ENCODE measurements around the gene BRME1. TPM values are rescaled to one million over a fixed set of nuclear protein-coding genes. Genes with fewer than 3 reads are reported as not detected.
A peak's percentile ranks its signal among the peaks of the same experiment; 100 is the strongest.

Gene BRME1
- total RNA-seq, 1 experiment from 2014 or later: 13.9 TPM

DNA sequence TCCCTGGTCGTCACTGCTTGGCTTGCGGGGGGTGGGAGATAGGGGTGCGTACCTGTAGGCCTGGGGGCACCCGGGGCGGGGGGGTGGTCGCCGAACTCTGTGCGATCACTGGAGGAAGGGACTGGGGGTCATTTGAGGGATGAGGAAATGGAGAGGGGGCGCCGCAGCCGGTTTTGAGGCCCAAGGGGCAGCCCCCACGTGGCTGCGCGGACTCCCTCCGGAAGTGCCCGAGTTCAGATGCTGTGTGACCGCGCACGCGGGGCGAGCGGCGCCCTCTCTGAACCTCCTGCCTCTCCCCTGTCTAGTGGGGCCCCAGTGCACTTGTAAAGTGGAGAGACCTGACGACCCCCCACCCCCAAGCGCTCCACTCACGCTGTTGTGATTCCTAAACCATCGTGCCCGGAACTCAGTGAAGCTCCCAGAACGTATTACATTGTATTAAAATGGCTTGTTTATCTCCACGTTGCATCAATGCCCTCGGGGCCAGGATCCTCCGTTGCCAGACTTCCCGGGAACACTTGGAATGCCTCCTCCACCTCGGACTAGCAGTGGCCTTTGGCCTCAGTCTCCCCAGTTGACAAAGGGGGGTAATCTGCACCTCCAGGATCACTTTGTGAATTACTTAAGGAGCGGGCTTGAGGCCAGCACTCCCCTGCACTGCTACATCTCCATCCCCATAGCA lies 31.9 kb downstream of the BRME1 start:
- 0 out of 2 replicates have a peak overlapping the region, but pooled peaks have one; percentile 21 for H3K4me2 ChIP-seq
- H3K4me3 ChIP-seq: no peak overlapping the region
- H3F3A ChIP-seq (ENCODE audit: insufficient read depth, low read depth): peaks cover 32% of the 10 kb centered on the region; the same call in 1 of the 2 replicates
- no peaks in the 10 kb centered on the region for H4K20me1 ChIP-seq (ENCODE audit: insufficient read depth)
- H3K9me2 ChIP-seq (ENCODE audit: insufficient read depth): no peaks in the 10 kb centered on the region
- no peaks in the 10 kb centered on the region for H3K9me3 ChIP-seq (ENCODE audit: insufficient read depth, low read depth)
- peak in 1 of 2 experiments; percentile 18 for DNase-seq
- H3K4me1 ChIP-seq (replicated peaks; ENCODE audit: insufficient read depth): peaks cover 9% of the 10 kb centered on the region; the same call in 1 of the 2 replicates
- no peaks in the 10 kb centered on the region for H3K27me3 ChIP-seq (ENCODE audit: insufficient read depth, low read depth)
- TF ChIP-seq EZH2 (IDR thresholded peaks at IDR 0.05; ENCODE audit: low read depth): no peak
- TF ChIP-seq, protein P1, sequence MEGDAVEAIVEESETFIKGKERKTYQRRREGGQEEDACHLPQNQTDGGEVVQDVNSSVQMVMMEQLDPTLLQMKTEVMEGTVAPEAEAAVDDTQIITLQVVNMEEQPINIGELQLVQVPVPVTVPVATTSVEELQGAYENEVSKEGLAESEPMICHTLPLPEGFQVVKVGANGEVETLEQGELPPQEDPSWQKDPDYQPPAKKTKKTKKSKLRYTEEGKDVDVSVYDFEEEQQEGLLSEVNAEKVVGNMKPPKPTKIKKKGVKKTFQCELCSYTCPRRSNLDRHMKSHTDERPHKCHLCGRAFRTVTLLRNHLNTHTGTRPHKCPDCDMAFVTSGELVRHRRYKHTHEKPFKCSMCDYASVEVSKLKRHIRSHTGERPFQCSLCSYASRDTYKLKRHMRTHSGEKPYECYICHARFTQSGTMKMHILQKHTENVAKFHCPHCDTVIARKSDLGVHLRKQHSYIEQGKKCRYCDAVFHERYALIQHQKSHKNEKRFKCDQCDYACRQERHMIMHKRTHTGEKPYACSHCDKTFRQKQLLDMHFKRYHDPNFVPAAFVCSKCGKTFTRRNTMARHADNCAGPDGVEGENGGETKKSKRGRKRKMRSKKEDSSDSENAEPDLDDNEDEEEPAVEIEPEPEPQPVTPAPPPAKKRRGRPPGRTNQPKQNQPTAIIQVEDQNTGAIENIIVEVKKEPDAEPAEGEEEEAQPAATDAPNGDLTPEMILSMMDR (conservative IDR thresholded peaks at IDR 0.05): no peak
- H3K36me3 ChIP-seq (ENCODE audit: low read depth): no peaks in the 10 kb centered on the region
- H3K27ac ChIP-seq: no peak overlapping the region
- no TSS peak for BruUV-seq (replicated peaks)
- ChIA-PET CTCF (no interaction called here), POLR2A (ENCODE audit: unreplicated experiment) (no interaction called here)
- H3K79me2 ChIP-seq (ENCODE audit: low read depth): no peaks in the 10 kb centered on the region
- H2AFZ ChIP-seq: no peak overlapping the region
- intact Hi-C loops (cut with micrococcal nuclease; ENCODE audit: unreplicated experiment): no loop called here

- H3K36me3 ChIP-seq (ENCODE audit: low read depth): no peaks in the 10 kb centered on the region
- peaks cover 43% of the 10 kb centered on the region; the same call in 1 of the 2 replicates for H3F3A ChIP-seq (ENCODE audit: insufficient read depth, low read depth)
- H2AFZ ChIP-seq: peak overlapping the region; percentile 89
- no peaks in the 10 kb centered on the region for H3K79me2 ChIP-seq (ENCODE audit: low read depth)
- BruUV-seq (replicated peaks): TSS peak; percentile 57
- ChIA-PET CTCF (interaction anchor here (0.5 to 1.0 kb wide), 9 partner anchors 14 to 422 kb away, joined by 3 to 23 read pairs (median 7); partner anchors contain the start of gene MRI1), POLR2A (ENCODE audit: unreplicated experiment) (interaction anchor here (0.6 to 0.9 kb wide), 4 partner anchors 25 to 264 kb away, joined by 3 to 4 read pairs (median 4); partner anchors contain the start of gene ASF1B)
- H3K4me1 ChIP-seq (replicated peaks; ENCODE audit: insufficient read depth): peaks cover 9% of the 10 kb centered on the region; the same call in 1 of the 2 replicates
- peak overlapping the region; percentile 65 for H3K4me3 ChIP-seq
- no peaks in the 10 kb centered on the region for H4K20me1 ChIP-seq (ENCODE audit: insufficient read depth)
- H3K9me2 ChIP-seq (ENCODE audit: insufficient read depth): no peaks in the 10 kb centered on the region
- no peak overlapping the region for H3K27ac ChIP-seq
- no peaks in the 10 kb centered on the region for H3K27me3 ChIP-seq (ENCODE audit: insufficient read depth, low read depth)
- H3K9me3 ChIP-seq (ENCODE audit: insufficient read depth, low read depth): no peaks in the 10 kb centered on the region
- peak overlapping the region; percentile 81 for H3K4me2 ChIP-seq
- DNase-seq: peak; percentile 59 to 61
- intact Hi-C loops (cut with micrococcal nuclease; ENCODE audit: unreplicated experiment): no loop called here
- TF ChIP-seq, protein P1 (conservative IDR thresholded peaks at IDR 0.05): peak; percentile 69; the same call in 1 of the 2 replicates
- no peak for TF ChIP-seq EZH2 (IDR thresholded peaks at IDR 0.05; ENCODE audit: low read depth)
Measured at GRCh38 chr19:13872695-13873389, 33.1 kb downstream of the BRME1 start.

- TF ChIP-seq, protein P1 (conservative IDR thresholded peaks at IDR 0.05): no peak
- TF ChIP-seq EZH2 (IDR thresholded peaks at IDR 0.05; ENCODE audit: low read depth): no peak
- Histone ChIP-seq H3K4me1 (replicated peaks; ENCODE audit: insufficient read depth) (peaks cover 9% of the 10 kb centered on the region; the same call in 1 of the 2 replicates), H3K4me3 (peak overlapping the region; percentile 65), H3K36me3 (ENCODE audit: low read depth) (no peaks in the 10 kb centered on the region), H3K9me3 (ENCODE audit: insufficient read depth, low read depth) (no peaks in the 10 kb centered on the region), H3K4me2 (peak overlapping the region; percentile 81), H3K27me3 (ENCODE audit: insufficient read depth, low read depth) (no peaks in the 10 kb centered on the region), H2AFZ (peak overlapping the region; percentile 89; the same call in 1 of the 2 replicates), H4K20me1 (ENCODE audit: insufficient read depth) (no peaks in the 10 kb centered on the region), H3K9me2 (ENCODE audit: insufficient read depth) (no peaks in the 10 kb centered on the region), H3F3A (ENCODE audit: insufficient read depth, low read depth) (peaks cover 43% of the 10 kb centered on the region; the same call in 1 of the 2 replicates), H3K27ac (no peak overlapping the region), H3K79me2 (ENCODE audit: low read depth) (no peaks in the 10 kb centered on the region)
- CTCF ChIA-PET: interaction anchor here (0.6 to 1.0 kb wide), 8 partner anchors 14 to 423 kb away, joined by 3 to 23 read pairs (median 7); partner anchors contain the start of gene MRI1
- intact Hi-C loops (cut with micrococcal nuclease; ENCODE audit: unreplicated experiment): no loop called here
- POLR2A ChIA-PET (ENCODE audit: unreplicated experiment): interaction anchor here (0.6 to 0.7 kb wide), 3 partner anchors 25 to 96 kb away, joined by 3 to 4 read pairs (median 4); no protein-coding TSS in a partner anchor
- no peak for DNase-seq
- BruUV-seq (replicated peaks): no TSS peak
Measured at GRCh38 chr19:13872339-13872694, 33.6 kb downstream of the BRME1 start.
